Raji (cell line): Measurements from ENCODE around the gene CNGA1.

Source experiments
- POLR2A ChIP-seq: IDR thresholded peaks from 2 replicates; pipeline ENCODE4 v1.6.1; 2011; ENCODE audit warnings: low read depth, low read length, control low read depth; ENCODE audit not compliant: insufficient read depth

CNGA1 gene

GRCh38 chr4:48015216-48015615, 1.3 kb downstream of the CNGA1 start:
- TF ChIP-seq POLR2A, result no peak

GRCh38 chr4:48012824-48013223, 3.7 kb downstream of the CNGA1 start:
- TF ChIP-seq POLR2A, result no peak

GRCh38 chr4:48011722-48012121, 4.8 kb downstream of the CNGA1 start:
- TF ChIP-seq POLR2A, result no peak

GRCh38 chr4:48008021-48008596, 8.4 kb downstream of the CNGA1 start:
- TF ChIP-seq POLR2A, result no peak

GRCh38 chr4:48005781-48006180, 10.7 kb downstream of the CNGA1 start:
- no peak for TF ChIP-seq POLR2A

GRCh38 chr4:48002267-48002666, 14.2 kb downstream of the CNGA1 start:
- TF ChIP-seq POLR2A, result no peak

- no peak for TF ChIP-seq POLR2A
These were observed 20.5 kb downstream of the CNGA1 start for GRCh38 chr4:47996021-47996420.

- TF ChIP-seq POLR2A, result no peak
These were observed 26.3 kb downstream of the CNGA1 start for GRCh38 chr4:47990145-47990544.

- no peak for TF ChIP-seq POLR2A
These were observed 41.9 kb downstream of the CNGA1 start for GRCh38 chr4:47974566-47974965.

- no peak for TF ChIP-seq POLR2A
These were observed 43.8 kb downstream of the CNGA1 start for GRCh38 chr4:47972721-47973120.

- no peak for TF ChIP-seq POLR2A
These were observed 44.3 kb downstream of the CNGA1 start for GRCh38 chr4:47972181-47972580.

GRCh38 chr4:47968847-47969246, 47.6 kb downstream of the CNGA1 start:
- TF ChIP-seq POLR2A, result no peak

- no peak for TF ChIP-seq POLR2A
These were observed 61.8 kb downstream of the CNGA1 start for GRCh38 chr4:47954677-47955076.

GRCh38 chr4:47954245-47954644, 62.2 kb downstream of the CNGA1 start:
- TF ChIP-seq POLR2A, result no peak

GRCh38 chr4:47945930-47946726, 70.4 kb downstream of the CNGA1 start:
- no peak for TF ChIP-seq POLR2A

- no peak for TF ChIP-seq POLR2A
These were observed 74.2 kb downstream of the CNGA1 start for GRCh38 chr4:47942081-47942819.

GRCh38 chr4:47939456-47939855, 77.0 kb downstream of the CNGA1 start:
- no peak for TF ChIP-seq POLR2A

- TF ChIP-seq POLR2A, result no peak
These were observed 80.1 kb downstream of the CNGA1 start for GRCh38 chr4:47936336-47936735.
